GM12801 (cell line): ENCODE results near the gene ZBTB7C.

Source experiments
- CTCF ChIP-seq: IDR thresholded peaks from one replicate; pipeline ENCODE4 v1.5.1; 2011; ENCODE audit warnings: control low read depth; ENCODE audit not compliant: insufficient read length; ENCODE audit errors: extremely low read depth

Gene ZBTB7C

GRCh38 chr18:48356909-48357631 is 52.1 kb downstream of the ZBTB7C start:
- no peak for TF ChIP-seq CTCF

- TF ChIP-seq CTCF: no peak
Measured at GRCh38 chr18:48356151-48356745, 52.9 kb downstream of the ZBTB7C start.

GRCh38 chr18:48355276-48356115 is 53.7 kb downstream of the ZBTB7C start:
- TF ChIP-seq CTCF: no peak

GRCh38 chr18:48354746-48355260 is 54.4 kb downstream of the ZBTB7C start:
- no peak for TF ChIP-seq CTCF

- TF ChIP-seq CTCF: no peak
Measured at GRCh38 chr18:48352051-48352755, 57.0 kb downstream of the ZBTB7C start.

GRCh38 chr18:48351216-48352050 is 57.8 kb downstream of the ZBTB7C start:
- TF ChIP-seq CTCF: no peak
